Kasumi-1 (cell line): ENCODE results near the gene PARD6G.

Experiments
- DNase-seq, 2 experiments: peaks; one replicate each; lab custom pipeline; 2025; lab: John Stamatoyannopoulos, UW

The PARD6G gene

DNA sequence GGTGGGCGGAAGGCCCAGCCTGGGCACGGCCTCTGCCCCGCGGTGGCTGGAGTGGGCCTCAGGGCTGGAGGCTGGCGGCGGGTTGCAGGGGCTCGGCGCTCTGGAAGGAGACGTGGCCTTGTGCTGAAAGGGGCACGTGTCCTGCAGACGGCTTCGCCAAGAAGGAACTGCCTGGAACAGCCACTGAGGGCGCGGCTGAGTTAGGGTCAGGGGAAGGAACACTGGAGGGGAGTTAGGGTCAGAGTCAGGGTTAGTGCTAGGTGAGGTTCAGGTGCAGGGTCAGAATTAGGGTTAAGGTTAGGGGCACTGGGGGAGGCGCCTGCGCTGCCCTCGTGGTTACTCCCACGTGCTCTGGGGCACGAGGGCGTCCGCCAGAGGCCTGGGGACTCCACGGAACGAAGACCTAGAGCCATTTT, 139.2 kb downstream of the PARD6G start:
- no peak for DNase-seq

DNA sequence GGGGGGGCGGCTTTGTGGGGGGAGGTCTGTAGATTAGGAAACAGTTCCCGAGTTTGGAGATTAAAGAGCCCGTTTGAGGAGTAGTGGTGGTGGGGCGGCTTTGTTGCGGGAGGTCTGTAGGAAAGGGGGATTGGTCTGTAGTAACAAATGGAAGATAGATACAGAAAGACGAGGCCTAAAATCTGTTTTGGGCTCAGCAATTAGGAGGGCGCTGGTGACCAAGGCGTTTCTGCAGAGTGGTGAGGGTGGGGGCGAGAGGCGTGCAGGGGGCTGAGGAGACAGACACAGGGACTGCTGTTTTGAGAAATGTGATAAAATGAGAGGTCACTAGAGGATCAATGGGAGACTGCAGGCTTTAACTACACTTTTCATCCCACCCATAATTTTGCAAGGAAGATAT, 139.9 kb downstream of the PARD6G start:
- peak in 1 of 2 experiments; percentile 14 for DNase-seq
